Upper lobe of right lung (tissue), 1 donor: ENCODE results near the gene MICB. TPM values are rescaled to one million over a fixed set of nuclear protein-coding genes. Genes with fewer than 3 reads are reported as not detected.

ENCODE experiments used
- ATAC-seq: fragments of 200-7000 bp; cut with Tn5 transposase; one replicate; pipeline ENCODE4 v1.9.1; 2020; ENCODE audit warnings: mild to moderate bottlenecking, moderate library complexity
- DNase-seq: peaks from one replicate; pipeline ENCODE4 v3.0.0-alpha.2; 2020
- H3K27ac ChIP-seq: fragments of 200-600 bp; one replicate; pipeline ENCODE4 v1.8.0; 2022
- H3K27me3 ChIP-seq: fragments of 200-600 bp; one replicate; pipeline ENCODE4 v1.8.0; 2022; ENCODE audit warnings: mild to moderate bottlenecking
- H3K36me3 ChIP-seq: fragments of 200-600 bp; one replicate; pipeline ENCODE4 v1.8.0; 2022
- H3K4me1 ChIP-seq: fragments of 200-600 bp; one replicate; pipeline ENCODE4 v1.8.0; 2022
- H3K4me3 ChIP-seq: fragments of 200-600 bp; one replicate; pipeline ENCODE4 v1.8.0; 2022; ENCODE audit warnings: mild to moderate bottlenecking
- H3K9me3 ChIP-seq: fragments of 200-600 bp; one replicate; pipeline ENCODE4 v1.8.0; 2022
- CTCF ChIP-seq: fragments of 200-600 bp; IDR thresholded peaks from one replicate; pipeline ENCODE4 v1.8.0; 2022; ENCODE audit warnings: antibody characterized with exemption
- intact Hi-C: fragments of 100-400 bp; cut with DNase I; formaldehyde crosslinking; loops from one replicate; pipeline ENCODE4 v1.11.0; 2022
- total RNA-seq: library from RNA; stranded (reverse); fragmentation: NEBNext Ultra II Directional; extraction: Animal tissue kit (Norgen Biotek cat#: 25700); gene quantifications from one replicate; pipeline ENCODE4 v1.2.1, GENCODE V29; 2021
- donor health status: DM: no; HTN: yes; CAD: no; lungs with severe emphysema.

Gene MICB
- total RNA-seq, 1 donor from 2014 or later: 8.2 TPM

DNA sequence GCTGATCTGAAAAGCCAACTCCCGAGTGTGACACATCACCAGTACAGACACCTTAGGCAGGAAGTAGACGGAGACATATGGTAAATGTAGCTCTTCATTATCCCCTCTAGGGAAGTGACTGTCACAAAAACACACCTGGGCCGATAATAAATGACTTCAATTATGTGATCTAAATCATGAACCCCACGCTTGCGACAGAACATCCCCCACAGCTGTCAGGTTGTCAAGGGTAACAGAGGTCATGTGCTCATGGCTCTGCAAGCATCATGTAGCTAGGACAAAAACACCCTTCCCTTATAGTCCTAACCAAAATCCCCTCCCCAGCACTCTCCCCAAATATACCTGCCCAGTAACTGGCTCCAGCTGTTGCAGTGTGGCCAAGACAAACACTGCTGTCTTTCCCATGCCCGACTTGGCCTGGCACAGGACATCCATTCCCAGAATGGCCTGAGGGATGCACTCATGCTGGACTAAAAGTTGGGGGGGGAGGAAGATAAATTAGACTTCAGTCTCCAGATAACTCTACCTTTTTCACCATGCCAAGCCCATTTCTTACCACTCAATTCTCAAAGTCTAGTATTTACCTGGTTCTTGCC is 41.0 kb downstream of the MICB start:
- TF ChIP-seq CTCF: no peak
- ATAC-seq (no peak), DNase-seq (no peak)
- Histone ChIP-seq H3K9me3 (no peaks in the 10 kb centered on the region), H3K36me3 (peaks cover 68% of the 10 kb centered on the region), H3K4me1 (peaks cover 29% of the 10 kb centered on the region), H3K27ac (no peak overlapping the region), H3K4me3 (peak overlapping the region; percentile 6), H3K27me3 (no peaks in the 10 kb centered on the region)
- intact Hi-C loops: no loop called here

DNA sequence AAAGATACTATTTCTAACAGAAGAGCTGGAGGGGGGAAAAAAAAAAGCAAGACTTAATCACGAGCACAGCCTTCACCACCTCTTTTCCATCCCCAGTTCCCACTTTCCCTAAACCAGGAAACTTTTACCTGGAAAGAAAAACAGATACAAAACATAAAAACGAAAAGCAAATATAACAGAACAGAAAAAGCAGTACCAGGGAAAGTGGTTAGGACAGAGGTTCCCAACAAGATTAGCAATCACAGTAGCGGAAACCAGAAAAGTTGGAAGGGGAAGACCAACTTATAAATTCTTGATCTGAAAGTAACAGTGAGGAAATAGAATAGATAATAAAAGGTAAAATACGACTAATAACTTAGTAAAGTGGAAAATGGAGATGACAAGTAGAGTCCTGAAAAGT is 42.7 kb downstream of the MICB start:
- H3K27me3 ChIP-seq: no peaks in the 10 kb centered on the region
- H3K27ac ChIP-seq: peak overlapping the region; percentile 93
- TF ChIP-seq CTCF: no peak
- intact Hi-C loops: no loop called here
- H3K9me3 ChIP-seq: no peaks in the 10 kb centered on the region
- H3K4me1 ChIP-seq: peaks cover 29% of the 10 kb centered on the region
- H3K4me3 ChIP-seq: peak overlapping the region; percentile 72
- no peak for DNase-seq
- ATAC-seq: no peak
- H3K36me3 ChIP-seq: peaks cover 51% of the 10 kb centered on the region

DNA sequence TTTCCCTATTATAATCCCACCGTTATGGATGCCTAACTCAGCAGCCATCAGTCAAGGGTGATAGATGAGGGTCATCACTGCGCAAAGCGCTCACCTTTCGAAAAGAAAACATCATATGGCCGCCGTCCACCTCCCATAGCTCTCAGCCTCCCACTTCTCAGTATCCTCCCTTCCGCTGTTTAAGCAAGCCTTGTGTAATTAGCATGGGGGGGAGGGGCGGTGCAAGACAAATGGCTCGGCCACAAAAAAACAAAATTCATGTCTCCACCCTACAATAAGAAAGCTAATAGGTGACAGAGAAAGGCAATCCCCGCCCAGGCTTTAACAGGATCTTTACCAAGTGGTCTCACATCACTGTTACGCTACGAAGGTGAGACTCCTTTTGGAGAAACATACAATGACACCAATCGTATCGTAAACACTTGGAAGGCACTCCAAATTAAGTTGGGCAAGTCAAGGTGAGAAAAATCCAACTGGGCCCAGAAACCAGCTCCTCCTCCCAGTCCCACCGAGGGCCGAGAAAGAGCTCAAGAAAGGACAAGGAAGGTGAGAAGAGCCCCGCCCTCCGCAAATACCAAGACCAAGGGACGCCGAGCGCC is 43.2 kb downstream of the MICB start:
- intact Hi-C loops: no loop called here
- peak overlapping the region; percentile 72 for H3K4me3 ChIP-seq
- peaks cover 29% of the 10 kb centered on the region for H3K4me1 ChIP-seq
- H3K27ac ChIP-seq: peak overlapping the region; percentile 93
- H3K36me3 ChIP-seq: peaks cover 45% of the 10 kb centered on the region
- H3K9me3 ChIP-seq: no peaks in the 10 kb centered on the region
- peak; percentile 49 for ATAC-seq
- TF ChIP-seq CTCF: no peak
- H3K27me3 ChIP-seq: no peaks in the 10 kb centered on the region
- DNase-seq: no peak

DNA sequence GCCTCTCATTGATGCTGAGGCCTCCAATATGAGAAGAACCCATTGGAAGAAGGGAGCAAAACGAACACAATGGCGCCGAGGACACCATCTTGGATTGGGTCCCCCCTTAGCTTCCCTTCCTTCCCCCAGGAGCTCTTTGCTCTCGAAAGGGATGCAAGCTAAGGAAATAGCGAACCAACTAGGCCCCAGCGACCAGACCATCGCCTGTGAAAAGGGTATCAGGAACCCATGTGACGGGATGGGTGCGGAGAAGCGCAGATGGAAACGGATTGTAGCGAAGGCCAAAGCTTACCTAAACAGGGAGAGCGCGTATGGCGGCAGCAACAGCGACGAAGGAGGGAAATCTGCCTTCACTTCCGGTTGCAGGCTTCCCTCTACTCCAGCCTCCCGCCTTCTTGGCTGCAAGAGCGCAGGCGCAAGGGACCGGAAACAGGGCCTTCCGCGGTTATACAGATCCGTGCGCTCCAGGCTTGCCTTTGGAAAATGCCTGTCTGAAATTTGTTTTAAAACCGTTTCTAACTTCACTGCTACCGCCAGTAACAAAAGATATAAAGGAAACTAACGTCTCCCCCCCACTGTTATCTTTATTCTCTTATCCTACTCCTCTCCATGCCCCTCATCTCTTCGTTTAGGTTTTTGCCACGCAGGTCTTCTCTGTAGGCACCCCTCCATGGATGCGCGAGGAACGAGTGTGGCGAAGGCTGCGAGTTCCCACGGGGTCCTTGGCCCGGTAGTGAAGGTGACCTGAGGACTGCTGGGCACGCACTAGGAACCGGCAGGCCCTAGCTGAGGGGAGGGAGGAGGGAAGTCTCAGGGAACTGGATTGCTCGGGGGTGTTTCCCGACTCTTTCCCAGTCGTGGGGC is 43.9 kb downstream of the MICB start, which contains the start of gene DDX39B:
Gene DDX39B, minus strand, starts transcription at position 346 of the 864 bp plus-strand sequence. CDS start 1,471 bp downstream, outside the sequence.
- Histone ChIP-seq H3K4me1 (peaks cover 29% of the 10 kb centered on the region), H3K27ac (peak within 1 kb of the TSS; percentile 93), H3K9me3 (no peaks in the 10 kb centered on the region), H3K27me3 (no peaks in the 10 kb centered on the region), H3K4me3 (peak within 1 kb of the TSS; percentile 72), H3K36me3 (peaks cover 38% of the 10 kb centered on the region)
- intact Hi-C loops: no loop called here
- no peak for TF ChIP-seq CTCF
- peak; percentile 97 for DNase-seq
- peak; percentile 91 for ATAC-seq

- DNase-seq (no peak), ATAC-seq (no peak)
- peaks cover 38% of the 10 kb centered on the region for H3K4me1 ChIP-seq
- no peaks in the 10 kb centered on the region for H3K27me3 ChIP-seq
- intact Hi-C loops: no loop called here
- no peaks in the 10 kb centered on the region for H3K9me3 ChIP-seq
- H3K36me3 ChIP-seq: peaks cover 21% of the 10 kb centered on the region
- no peak overlapping the region for H3K4me3 ChIP-seq
- no peak for TF ChIP-seq CTCF
- H3K27ac ChIP-seq: no peak overlapping the region
Measured at GRCh38 chr6:31543639-31544038, 45.7 kb downstream of the MICB start.
